Measurements from ENCODE around the gene CPN2.
A peak's percentile ranks its signal among the peaks of the same experiment; 100 is the strongest.

The CPN2 gene

DNA sequence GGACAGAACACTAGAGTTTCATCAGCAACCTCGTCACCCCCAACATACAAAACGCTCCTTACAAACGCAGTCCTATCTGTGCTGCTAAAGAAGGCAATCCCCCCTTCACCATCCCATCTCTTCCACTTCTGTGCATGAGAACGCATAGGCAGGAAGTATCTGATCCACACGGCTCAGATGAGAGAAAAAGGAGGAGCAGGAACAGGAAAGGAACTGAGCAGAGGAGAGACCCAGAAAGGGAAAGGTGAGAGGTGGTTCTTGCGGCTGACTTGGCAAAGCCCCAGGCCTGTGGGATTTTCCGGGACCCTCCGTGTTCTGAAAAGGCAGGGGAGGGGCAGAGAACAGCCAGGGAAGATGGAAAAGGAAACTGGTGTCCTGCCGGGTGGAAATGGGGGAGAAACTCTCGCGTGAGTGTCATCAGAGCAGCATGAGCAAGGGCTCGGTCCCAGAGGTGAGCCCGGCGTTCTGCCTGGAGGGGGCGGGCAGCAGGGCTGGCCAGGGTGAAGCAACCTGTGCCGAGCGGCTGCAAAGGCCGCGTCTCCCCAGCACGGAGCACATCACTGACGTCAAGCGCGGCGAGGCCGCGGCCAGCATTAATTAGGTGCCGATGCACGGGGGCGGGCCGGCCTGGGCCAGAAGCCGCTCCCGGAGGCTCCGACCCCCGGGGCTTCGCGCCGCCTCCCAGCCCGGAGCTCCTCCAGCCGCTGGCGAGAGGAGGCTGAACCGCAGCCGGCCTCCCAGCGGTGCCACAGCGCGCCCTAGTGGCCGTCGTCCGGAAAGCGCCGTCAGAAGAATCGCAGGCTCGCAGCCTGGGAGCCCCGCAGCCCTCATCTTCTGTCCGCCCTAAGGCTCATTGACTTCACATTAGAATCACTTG, 35.8 kb downstream of the CPN2 start:
- no peak overlapping the region for H3K27ac ChIP-seq (ENCODE audit: low read depth, low read length)
- H3K79me1 ChIP-seq (ENCODE audit: low read length): no peaks in the 10 kb centered on the region
- H3K4ac ChIP-seq (ENCODE audit: low read depth, low read length): no peak overlapping the region
- peak overlapping the region; percentile 72 for H3K9ac ChIP-seq (ENCODE audit: low read length)
- no peak overlapping the region for H4K5ac ChIP-seq (ENCODE audit: low read length)
- peak overlapping the region; percentile 79 for H2AK5ac ChIP-seq (ENCODE audit: low read length)
- peak overlapping the region; percentile 11 for H3K18ac ChIP-seq (ENCODE audit: low read length)
- H3K79me2 ChIP-seq (ENCODE audit: control insufficient read depth, insufficient read depth, low read length): no peaks in the 10 kb centered on the region
- H2BK120ac ChIP-seq (ENCODE audit: low read depth, low read length): peak overlapping the region; percentile 39
- H4K8ac ChIP-seq (ENCODE audit: low read depth, low read length): no peak overlapping the region
- H3K27me3 ChIP-seq (ENCODE audit: insufficient read depth, low read length, poor library complexity): no peaks in the 10 kb centered on the region
- H3K4me2 ChIP-seq (ENCODE audit: low read length): peak overlapping the region; percentile 43
- H2BK5ac ChIP-seq (ENCODE audit: low read length): peak overlapping the region; percentile 27
- peak; percentile 93 for DNase-seq
- peak overlapping the region; percentile 89 for H3K56ac ChIP-seq (ENCODE audit: low read length)
- no peak overlapping the region for H2BK15ac ChIP-seq (replicated peaks; ENCODE audit: low read depth)
- no peaks in the 10 kb centered on the region for H3K36me3 ChIP-seq (ENCODE audit: control insufficient read depth, insufficient read depth, low read length)
- WGBS (ENCODE audit: extremely low coverage, insufficient coverage, low lambda C conversion rate): no CpG with 5 or more reads among the region's 54 CpGs
- peaks cover 3% of the 10 kb centered on the region for H3K4me1 ChIP-seq (ENCODE audit: control insufficient read depth, low read depth, low read length)
- H3K23ac ChIP-seq (ENCODE audit: low read length): no peak overlapping the region
- H3K4me3 ChIP-seq (ENCODE audit: low read length): no peak overlapping the region

DNA sequence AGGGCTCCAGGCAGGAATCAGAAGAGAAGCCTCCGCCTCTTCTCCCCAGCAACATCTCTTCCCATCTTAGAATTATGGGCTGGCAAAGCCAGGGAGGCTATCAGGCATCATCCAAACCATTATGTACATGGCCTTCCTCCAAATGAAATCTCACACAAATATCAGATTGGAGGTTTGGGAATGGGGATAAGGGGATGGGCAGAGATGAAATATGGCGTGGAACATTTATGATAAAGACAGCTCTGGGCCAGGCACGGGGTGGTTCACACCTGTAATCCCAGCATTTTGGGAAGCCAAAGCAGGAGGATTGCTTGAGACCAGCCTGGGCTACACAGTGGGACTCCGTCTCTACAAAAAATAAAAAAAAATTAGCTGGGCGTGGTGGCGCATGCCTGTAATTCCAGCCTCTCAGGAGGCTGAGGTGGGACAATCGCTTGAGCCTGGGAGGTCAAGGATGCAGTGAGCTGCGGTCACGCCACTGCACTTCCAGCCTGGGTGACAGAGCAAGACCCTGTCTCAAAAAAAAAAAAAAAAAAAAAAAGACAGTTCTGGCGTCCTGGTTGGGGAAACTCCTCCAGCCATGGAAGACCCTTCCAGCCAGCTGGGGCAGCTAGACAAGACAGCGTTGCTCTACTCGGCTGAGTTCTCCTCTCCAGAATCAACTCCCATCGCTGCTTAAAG, 36.6 kb downstream of the CPN2 start:
- H3K79me2 ChIP-seq (ENCODE audit: control insufficient read depth, insufficient read depth, low read length): no peaks in the 10 kb centered on the region
- H3K27me3 ChIP-seq (ENCODE audit: insufficient read depth, low read length, poor library complexity): no peaks in the 10 kb centered on the region
- H3K18ac ChIP-seq (ENCODE audit: low read length): no peak overlapping the region
- peak overlapping the region; percentile 79 for H2AK5ac ChIP-seq (ENCODE audit: low read length)
- H3K23ac ChIP-seq (ENCODE audit: low read length): no peak overlapping the region
- H3K27ac ChIP-seq (ENCODE audit: low read depth, low read length): no peak overlapping the region
- no peak overlapping the region for H4K8ac ChIP-seq (ENCODE audit: low read depth, low read length)
- H3K4ac ChIP-seq (ENCODE audit: low read depth, low read length): peak overlapping the region; percentile 88
- H2BK5ac ChIP-seq (ENCODE audit: low read length): peak overlapping the region; percentile 27
- no peak overlapping the region for H2BK15ac ChIP-seq (replicated peaks; ENCODE audit: low read depth)
- H3K36me3 ChIP-seq (ENCODE audit: control insufficient read depth, insufficient read depth, low read length): no peaks in the 10 kb centered on the region
- no peaks in the 10 kb centered on the region for H3K79me1 ChIP-seq (ENCODE audit: low read length)
- peak overlapping the region; percentile 72 for H3K9ac ChIP-seq (ENCODE audit: low read length)
- peaks cover 3% of the 10 kb centered on the region for H3K4me1 ChIP-seq (ENCODE audit: control insufficient read depth, low read depth, low read length)
- WGBS (ENCODE audit: extremely low coverage, insufficient coverage, low lambda C conversion rate): no CpG with 5 or more reads among the region's 13 CpGs
- no peak overlapping the region for H4K5ac ChIP-seq (ENCODE audit: low read length)
- no peak overlapping the region for H3K4me2 ChIP-seq (ENCODE audit: low read length)
- H3K56ac ChIP-seq (ENCODE audit: low read length): peak overlapping the region; percentile 89
- no peak overlapping the region for H2BK120ac ChIP-seq (ENCODE audit: low read depth, low read length)
- DNase-seq: peak; percentile 55
- H3K4me3 ChIP-seq (ENCODE audit: low read length): no peak overlapping the region

DNA sequence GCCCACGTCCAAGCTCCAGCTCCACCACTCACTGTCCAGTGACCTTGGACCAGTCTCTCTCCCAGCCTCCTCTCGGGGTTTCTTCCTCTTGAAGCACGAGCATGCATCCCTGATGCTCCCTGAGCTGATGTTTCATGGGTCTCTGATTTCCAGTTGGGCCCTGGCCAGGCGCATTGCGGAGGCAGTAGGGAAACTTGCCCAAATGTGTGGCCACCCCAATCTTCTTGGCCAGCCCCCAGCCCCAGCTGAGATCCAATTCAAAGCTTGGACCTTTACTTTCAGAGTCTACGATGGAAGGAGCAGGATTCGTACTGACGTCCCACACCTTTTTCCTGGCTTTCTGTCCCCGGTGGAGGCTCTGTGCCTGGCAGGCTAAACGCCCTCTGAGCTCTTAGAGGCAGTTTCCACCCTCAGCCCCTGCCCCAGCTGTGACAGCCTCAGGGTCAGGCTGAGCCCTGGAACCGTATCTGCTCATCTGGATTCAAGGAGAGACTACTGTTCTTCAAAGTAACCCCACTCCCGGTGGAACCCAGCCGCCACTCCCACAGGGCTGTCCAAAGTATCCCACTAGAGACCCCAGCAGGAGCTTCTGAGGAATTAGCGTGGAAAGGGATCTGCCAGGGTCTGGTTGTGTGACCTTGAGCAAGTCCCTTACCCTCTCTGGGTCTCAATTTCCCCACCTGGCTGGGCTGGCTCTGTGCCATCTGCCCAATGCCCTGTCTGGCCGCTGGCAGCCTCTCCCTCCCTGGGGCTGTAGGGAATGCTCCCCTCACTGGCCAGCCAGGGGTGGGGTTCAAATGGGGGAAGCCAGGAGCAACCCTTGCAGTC, 37.4 kb downstream of the CPN2 start:
- Histone ChIP-seq H3K27me3 (ENCODE audit: insufficient read depth, low read length, poor library complexity) (no peaks in the 10 kb centered on the region), H3K4me1 (ENCODE audit: control insufficient read depth, low read depth, low read length) (peaks cover 3% of the 10 kb centered on the region), H3K18ac (ENCODE audit: low read length) (peak overlapping the region; percentile 46), H3K27ac (ENCODE audit: low read depth, low read length) (no peak overlapping the region), H3K79me2 (ENCODE audit: control insufficient read depth, insufficient read depth, low read length) (no peaks in the 10 kb centered on the region), H3K4me2 (ENCODE audit: low read length) (no peak overlapping the region), H4K8ac (ENCODE audit: low read depth, low read length) (no peak overlapping the region), H3K56ac (ENCODE audit: low read length) (no peak overlapping the region), H3K79me1 (ENCODE audit: low read length) (no peaks in the 10 kb centered on the region), H3K9ac (ENCODE audit: low read length) (no peak overlapping the region), H2BK120ac (ENCODE audit: low read depth, low read length) (no peak overlapping the region), H3K36me3 (ENCODE audit: control insufficient read depth, insufficient read depth, low read length) (no peaks in the 10 kb centered on the region), H3K23ac (ENCODE audit: low read length) (no peak overlapping the region), H2AK5ac (ENCODE audit: low read length) (peak overlapping the region; percentile 45), H4K5ac (ENCODE audit: low read length) (no peak overlapping the region), H2BK15ac (replicated peaks; ENCODE audit: low read depth) (no peak overlapping the region), H2BK5ac (ENCODE audit: low read length) (no peak overlapping the region), H3K4me3 (ENCODE audit: low read length) (no peak overlapping the region), H3K4ac (ENCODE audit: low read depth, low read length) (peak overlapping the region; percentile 88)
- DNase-seq: peak; percentile 72
- WGBS (ENCODE audit: extremely low coverage, insufficient coverage, low lambda C conversion rate): no CpG with 5 or more reads among the region's 15 CpGs

DNA sequence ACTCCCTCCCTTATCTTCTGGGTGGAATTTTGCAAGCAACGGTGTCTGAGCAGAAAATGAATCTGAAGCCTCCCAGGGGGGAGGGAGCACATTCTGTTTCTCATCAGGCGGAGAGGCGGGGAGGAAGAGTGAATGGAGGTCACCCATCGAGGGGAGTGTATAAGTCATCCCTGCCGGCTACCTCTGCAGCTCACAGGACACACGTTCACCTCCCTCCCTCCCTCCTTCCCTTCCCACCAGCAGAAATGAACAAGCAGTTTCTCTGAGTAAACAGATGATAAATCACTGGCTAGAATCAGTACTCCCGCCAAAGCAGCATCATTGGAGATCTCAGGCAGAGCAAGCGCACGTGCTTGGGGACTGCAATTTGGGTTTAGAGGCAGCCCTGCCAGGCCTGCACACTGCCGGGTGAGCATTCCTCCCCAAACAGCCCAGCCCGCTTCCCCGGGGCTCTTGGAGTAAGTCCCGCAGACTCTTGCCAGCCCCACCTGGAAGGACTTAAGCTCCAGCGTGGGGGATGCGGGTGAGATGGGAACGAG, 38.3 kb downstream of the CPN2 start:
- Histone ChIP-seq H3K23ac (ENCODE audit: low read length) (no peak overlapping the region), H3K9ac (ENCODE audit: low read length) (no peak overlapping the region), H2BK5ac (ENCODE audit: low read length) (no peak overlapping the region), H3K4me1 (ENCODE audit: control insufficient read depth, low read depth, low read length) (peaks cover 3% of the 10 kb centered on the region), H3K4me2 (ENCODE audit: low read length) (no peak overlapping the region), H4K5ac (ENCODE audit: low read length) (no peak overlapping the region), H2BK120ac (ENCODE audit: low read depth, low read length) (no peak overlapping the region), H3K79me2 (ENCODE audit: control insufficient read depth, insufficient read depth, low read length) (no peaks in the 10 kb centered on the region), H3K27ac (ENCODE audit: low read depth, low read length) (no peak overlapping the region), H3K18ac (ENCODE audit: low read length) (no peak overlapping the region), H2BK15ac (replicated peaks; ENCODE audit: low read depth) (no peak overlapping the region), H3K36me3 (ENCODE audit: control insufficient read depth, insufficient read depth, low read length) (no peaks in the 10 kb centered on the region), H3K27me3 (ENCODE audit: insufficient read depth, low read length, poor library complexity) (no peaks in the 10 kb centered on the region), H4K8ac (ENCODE audit: low read depth, low read length) (no peak overlapping the region), H3K79me1 (ENCODE audit: low read length) (no peaks in the 10 kb centered on the region), H3K56ac (ENCODE audit: low read length) (no peak overlapping the region), H3K4ac (ENCODE audit: low read depth, low read length) (no peak overlapping the region), H2AK5ac (ENCODE audit: low read length) (no peak overlapping the region), H3K4me3 (ENCODE audit: low read length) (no peak overlapping the region)
- no peak for DNase-seq
- WGBS (ENCODE audit: extremely low coverage, insufficient coverage, low lambda C conversion rate): no CpG with 5 or more reads among the region's 16 CpGs

DNA sequence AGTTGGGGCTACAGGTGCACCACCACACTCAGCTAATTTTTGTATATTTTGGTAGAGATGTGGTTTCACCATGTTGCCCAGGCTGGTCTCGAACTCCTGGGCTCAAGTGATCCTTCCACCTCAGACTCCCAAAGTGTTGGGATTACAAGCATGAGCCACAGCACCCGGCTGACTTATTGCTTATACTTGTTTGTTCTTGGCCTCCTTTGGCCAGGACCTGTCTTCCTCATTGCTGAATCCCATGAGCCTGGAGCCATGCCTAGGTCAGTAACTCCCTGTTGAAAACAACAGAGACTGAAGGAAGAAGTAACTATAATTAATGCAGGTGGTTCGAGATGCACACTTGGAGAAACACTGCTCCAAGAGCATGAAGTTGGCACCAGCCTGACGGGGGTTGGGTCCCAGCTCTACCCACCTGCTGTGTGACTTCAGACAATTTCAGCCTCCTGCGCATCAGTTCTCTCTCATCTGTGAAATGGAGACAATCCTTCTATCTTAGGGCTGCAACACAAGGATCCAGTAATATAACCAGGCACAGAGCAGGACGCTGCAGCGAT, 38.9 kb downstream of the CPN2 start:
- Histone ChIP-seq H3K4ac (ENCODE audit: low read depth, low read length) (no peak overlapping the region), H2BK15ac (replicated peaks; ENCODE audit: low read depth) (no peak overlapping the region), H2AK5ac (ENCODE audit: low read length) (no peak overlapping the region)

More for the DNA sequence above, 38.9 kb downstream of the CPN2 start:
- Histone ChIP-seq H3K9ac (ENCODE audit: low read length) (no peak overlapping the region), H4K5ac (ENCODE audit: low read length) (no peak overlapping the region), H3K4me2 (ENCODE audit: low read length) (no peak overlapping the region), H2BK5ac (ENCODE audit: low read length) (no peak overlapping the region), H3K4me3 (ENCODE audit: low read length) (no peak overlapping the region), H3K79me2 (ENCODE audit: control insufficient read depth, insufficient read depth, low read length) (no peaks in the 10 kb centered on the region), H4K8ac (ENCODE audit: low read depth, low read length) (no peak overlapping the region), H3K79me1 (ENCODE audit: low read length) (no peaks in the 10 kb centered on the region), H3K56ac (ENCODE audit: low read length) (no peak overlapping the region), H3K23ac (ENCODE audit: low read length) (no peak overlapping the region), H2BK120ac (ENCODE audit: low read depth, low read length) (no peak overlapping the region), H3K27ac (ENCODE audit: low read depth, low read length) (no peak overlapping the region), H3K18ac (ENCODE audit: low read length) (no peak overlapping the region), H3K27me3 (ENCODE audit: insufficient read depth, low read length, poor library complexity) (no peaks in the 10 kb centered on the region), H3K36me3 (ENCODE audit: control insufficient read depth, insufficient read depth, low read length) (no peaks in the 10 kb centered on the region), H3K4me1 (ENCODE audit: control insufficient read depth, low read depth, low read length) (peaks cover 3% of the 10 kb centered on the region)
- no peak for DNase-seq
- no CpG with 5 or more reads among the region's 7 CpGs for WGBS (ENCODE audit: extremely low coverage, insufficient coverage, low lambda C conversion rate)
